Ovary (tissue), 9 donors: ENCODE data around the gene KIF21A. TPM values are rescaled to one million over a fixed set of nuclear protein-coding genes. Genes with fewer than 3 reads are reported as not detected.

Experiments used
- DNase-seq, 5 donors: peaks; one replicate each; pipeline ENCODE4 v3.0.0-alpha.2; 2019 to 2020
- H3K27ac ChIP-seq, 2 donors: fragments of 200-600 bp; one replicate each; pipeline versions ENCODE4 v1.5.1 to v1.8.0; 2019 to 2022
- H3K27me3 ChIP-seq: fragments of 200-600 bp; one replicate; pipeline ENCODE4 v1.8.0; 2022
- H3K36me3 ChIP-seq: fragments of 200-600 bp; sonication (generic); one replicate; pipeline ENCODE4 v1.5.1; 2019
- H3K4me1 ChIP-seq: one replicate; pipeline ENCODE4 v1.8.1; 2013; ENCODE audit warnings: mild to moderate bottlenecking, moderate library complexity; ENCODE audit not compliant: insufficient read depth
- H3K4me3 ChIP-seq: fragments of 200-600 bp; sonication (generic); one replicate; pipeline ENCODE4 v1.5.1; 2017
- H3K9me3 ChIP-seq, 2 donors: fragments of 200-600 bp in 1 of 2; sonication (generic) in 1 of 2; one replicate each; pipeline versions ENCODE4 v1.5.1 to v1.8.1; 2013 to 2019; ENCODE audit warnings: mild to moderate bottlenecking in 1 of 2, moderate library complexity in 1 of 2
- CTCF ChIP-seq, 3 donors: fragments of 450-650 bp in 2 of 3; fragments of 200-600 bp in 1 of 3; IDR thresholded peaks; one replicate each; pipeline versions ENCODE4 v1.5.1 to v1.8.0; 2016 to 2022; ENCODE audit warnings: antibody characterized with exemption in 3 of 3, mild to moderate bottlenecking in 1 of 3
- EP300 ChIP-seq: sonication (generic); formaldehyde crosslinking; IDR thresholded peaks from one replicate; pipeline ENCODE4 v1.6.1; 2017; ENCODE audit warnings: antibody characterized with exemption
- POLR2A ChIP-seq: fragments of 450-650 bp; IDR thresholded peaks from one replicate; pipeline ENCODE4 v1.6.1; 2017; ENCODE audit warnings: antibody characterized with exemption, mild to moderate bottlenecking, moderate library complexity
- WGBS, 3 donors: extraction: QIAGEN DNeasy Blood & Tissue Kit in 1 of 3; methylation state at CpG; one replicate each; pipeline versions ENCODE4 v1.1.5 to v1.1.7; 2013 to 2017; 5-methylcytosine and 5-hydroxymethylcytosine counted together
- intact Hi-C, 4 donors: fragments of 100-400 bp; cut with DNase I; formaldehyde crosslinking; loops; one replicate each; pipeline versions ENCODE4 v1.11.0 to v1.15.1; 2022 to 2023
- polyA plus RNA-seq, 2 donors: library from polyadenylated mRNA; stranded (reverse); fragments of 200-250 nt in 1 of 2; fragments of 350-450 nt in 1 of 2; fragmentation: Illumina TruSeq in 1 of 2; extraction: RNeasy Lipid Tissue Mini Kit (QIAGEN cat#74804) in 1 of 2; gene quantifications; one replicate each; pipeline ENCODE4 v1.2.3, GENCODE V29; 2013 to 2014
- total RNA-seq, 7 donors: library from RNA; depleted of rRNA in 2 of 7; stranded (reverse); fragments of >200 nt in 2 of 7; fragmentation: NEBNext Ultra II Directional in 3 of 7; extraction: Animal tissue kit (Norgen Biotek cat#: 25700) in 3 of 7; gene quantifications; one replicate each; pipeline versions ENCODE4 v1.1.0 to v1.2.4, GENCODE V29; 2016 to 2023
- donor health status: DM: no; HTN: no; CAD: no; lungs with moderate emphysema.
- donor health status: DM: no; HTN: no; CAD: no.
- donor health status: Bipolar disorder and iron deficiency.
- donor health status: DM: yes; HTN: yes; CAD: no.
- donor health status: DM: no; HTN: no; CAD: no.
- donor health status: DM: yes; HTN: yes; CAD: no.

The KIF21A gene
- total and polyA plus RNA-seq, 9 donors = 3.6 to 43.3 (median 11.8) TPM

DNA sequence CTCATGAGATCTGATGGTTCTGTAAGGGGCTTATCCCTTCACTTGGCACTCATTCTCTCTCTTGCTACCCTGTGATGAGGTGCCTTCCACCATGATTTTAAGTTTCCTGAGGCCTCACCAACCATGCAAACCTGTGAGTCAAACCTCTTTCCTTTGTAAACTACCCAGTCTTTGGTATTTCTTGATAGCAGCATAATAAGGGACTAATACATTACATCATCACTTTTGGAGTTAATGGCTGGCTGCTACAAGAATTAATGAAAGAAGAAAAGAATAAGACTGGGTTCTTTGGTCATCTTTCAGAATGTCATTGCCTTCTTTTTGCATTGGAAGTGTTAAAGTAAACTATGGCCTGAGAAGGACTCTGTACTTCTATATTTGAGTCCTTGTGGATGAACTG, 5.1 kb upstream of the KIF21A start:
- DNase-seq = no peak
- intact Hi-C loops = no loop called here
- no peaks in the 10 kb centered on the region for H3K9me3 ChIP-seq
- TF ChIP-seq POLR2A = no peak
- no peak for TF ChIP-seq CTCF (IDR thresholded peaks at IDR 0.05)
- no peak for TF ChIP-seq EP300
- no peak overlapping the region for H3K4me3 ChIP-seq
- no peaks in the 10 kb centered on the region for H3K36me3 ChIP-seq
- H3K4me1 ChIP-seq = no peaks in the 10 kb centered on the region
- no peaks in the 10 kb centered on the region for H3K27me3 ChIP-seq
- no peak overlapping the region for H3K27ac ChIP-seq

GRCh38 chr12:39443929-39444209, 949 bp upstream of the KIF21A start:
- intact Hi-C loops = loop anchor here in 1 of 4 donors (5.0 kb wide), 1 partner anchor 173 kb away; the partner anchor contains the start of gene ABCD2
- no peaks in the 10 kb centered on the region for H3K9me3 ChIP-seq
- no peaks in the 10 kb centered on the region for H3K27me3 ChIP-seq
- no peak overlapping the region for H3K4me3 ChIP-seq
- no peaks in the 10 kb centered on the region for H3K36me3 ChIP-seq
- no peak for DNase-seq
- peak overlapping the region; percentile 50 to 68 for H3K27ac ChIP-seq
- H3K4me1 ChIP-seq = peaks cover 2% of the 10 kb centered on the region
- TF ChIP-seq POLR2A (no peak), CTCF (IDR thresholded peaks at IDR 0.05) (no peak), EP300 (no peak)

DNA sequence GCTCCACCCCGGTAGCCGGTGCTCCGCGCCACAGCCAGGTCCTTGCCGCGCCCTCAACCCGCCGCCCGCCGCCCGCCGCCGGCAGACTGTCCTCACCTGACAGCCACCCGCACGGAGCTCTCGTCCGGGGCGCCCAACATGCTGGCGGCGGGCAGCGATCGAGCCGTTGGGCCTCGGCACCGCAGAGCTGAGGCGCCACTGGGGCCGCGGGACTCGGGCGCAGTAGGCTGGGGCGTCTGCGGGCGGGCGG, 164 bp downstream of the KIF21A start:
- no peak for TF ChIP-seq POLR2A
- no peak for TF ChIP-seq CTCF (IDR thresholded peaks at IDR 0.05)
- TF ChIP-seq EP300 = no peak
- H3K27ac ChIP-seq = peak overlapping the region; percentile 50 to 68
- WGBS, 3 donors = 0% methylated on average over 10 to 34 of the region's 34 CpGs
- peak overlapping the region; percentile 81 for H3K4me3 ChIP-seq
- intact Hi-C loops = loop anchor here in 1 of 4 donors (5.0 kb wide), 1 partner anchor 175 kb away; the partner anchor contains the start of gene ABCD2
- no peaks in the 10 kb centered on the region for H3K36me3 ChIP-seq
- no peaks in the 10 kb centered on the region for H3K27me3 ChIP-seq
- no peak for DNase-seq
- no peaks in the 10 kb centered on the region for H3K9me3 ChIP-seq
- peaks cover 2% of the 10 kb centered on the region for H3K4me1 ChIP-seq

DNA sequence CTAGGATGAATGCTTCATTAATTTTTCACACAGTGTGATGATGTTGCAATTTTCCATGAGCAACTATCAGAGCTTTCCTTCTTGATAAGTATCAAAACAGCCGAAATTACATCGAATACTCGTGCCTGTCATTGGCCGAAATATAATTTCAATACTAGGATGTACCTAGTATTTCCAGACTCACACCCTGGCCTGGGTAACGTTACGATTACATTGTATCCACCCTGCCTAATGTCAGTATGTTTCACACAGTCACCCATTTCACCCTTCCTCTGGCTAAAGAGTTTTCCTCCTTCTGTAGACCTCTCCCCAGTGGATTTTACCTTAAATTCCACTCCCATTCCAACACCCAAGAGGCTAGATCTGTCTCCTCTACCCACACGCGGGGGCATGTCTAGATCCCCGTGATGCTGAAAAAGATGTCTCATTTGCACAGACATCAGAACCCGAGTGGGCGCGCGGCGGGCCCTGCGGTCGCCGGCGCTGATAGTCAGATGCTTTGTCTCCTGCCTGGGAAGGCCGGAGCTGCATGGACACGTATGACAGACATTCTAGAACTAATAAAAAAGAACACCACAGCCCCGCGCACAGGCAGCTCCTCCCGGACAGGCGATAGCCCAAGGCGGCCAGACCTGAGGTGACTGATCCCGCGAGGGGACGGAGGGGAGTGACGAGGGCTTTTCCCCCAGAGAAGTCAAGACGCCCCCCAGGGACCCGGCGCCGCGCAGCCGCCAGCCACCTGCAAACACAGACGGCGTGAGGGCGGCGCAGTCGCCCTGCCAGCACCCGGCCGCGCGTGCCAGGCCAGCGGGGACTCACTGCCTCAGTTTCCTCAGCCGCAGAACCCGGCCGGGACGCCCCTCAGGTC, 723 bp downstream of the KIF21A start:
- intact Hi-C loops = loop anchor here in 1 of 4 donors (5.0 kb wide), 1 partner anchor 175 kb away; the partner anchor contains the start of gene ABCD2
- DNase-seq = peak in 3 of 5 donors; percentile 15 to 56 (median 27)

More for the DNA sequence above, 723 bp downstream of the KIF21A start:
- TF ChIP-seq EP300 (no peak), POLR2A (no peak), CTCF (IDR thresholded peaks at IDR 0.05) (no peak)
- peaks cover 2% of the 10 kb centered on the region for H3K4me1 ChIP-seq
- H3K27ac ChIP-seq = peak overlapping the region; percentile 50 to 68
- peak overlapping the region; percentile 81 for H3K4me3 ChIP-seq
- WGBS, 3 donors = 2 to 4% (median 2%) methylated on average over 49 of the region's 49 CpGs
- no peaks in the 10 kb centered on the region for H3K9me3 ChIP-seq
- H3K27me3 ChIP-seq = no peaks in the 10 kb centered on the region
- H3K36me3 ChIP-seq = no peaks in the 10 kb centered on the region
